Breast epithelium (tissue), 4 donors: ENCODE data around the gene SCAANT1. TPM values are rescaled to one million over a fixed set of nuclear protein-coding genes. Genes with fewer than 3 reads are reported as not detected.

Source experiments
- DNase-seq, 2 donors: peaks; one replicate each; pipeline ENCODE4 v3.0.0-alpha.2; 2019; ENCODE audit warnings: low spot score in 2 of 2
- H3K27ac ChIP-seq, 2 donors: fragments of 200-600 bp; sonication (generic) in 1 of 2; one replicate each; pipeline ENCODE4 v1.5.1; 2016 to 2019; ENCODE audit warnings: mild to moderate bottlenecking in 1 of 2
- H3K27me3 ChIP-seq, 2 donors: fragments of 200-600 bp; sonication (generic) in 1 of 2; one replicate each; pipeline versions ENCODE4 v1.5.1 to v1.6.0; 2017 to 2019; ENCODE audit warnings: control low read depth in 1 of 2, mild to moderate bottlenecking in 1 of 2
- H3K36me3 ChIP-seq: fragments of 200-600 bp; one replicate; pipeline ENCODE4 v1.5.1; 2019
- H3K4me1 ChIP-seq, 2 donors: fragments of 200-600 bp; sonication (generic); one replicate each; pipeline ENCODE4 v1.5.1; 2016 to 2019; ENCODE audit warnings: control low read depth in 1 of 2
- H3K4me3 ChIP-seq, 3 donors: fragments of 200-600 bp; sonication (generic); 1 replicate in 2 of 3; 2 replicates in 1 of 3; pipeline ENCODE4 v1.5.1; 2016 to 2019; ENCODE audit warnings: mild to moderate bottlenecking in 3 of 3, moderate library complexity in 2 of 3
- H3K9me3 ChIP-seq, 2 donors: fragments of 200-600 bp; sonication (generic) in 1 of 2; one replicate each; pipeline ENCODE4 v1.5.1; 2016 to 2019; ENCODE audit warnings: control low read depth in 1 of 2
- CTCF ChIP-seq, 3 donors: fragments of 450-650 bp; IDR thresholded peaks; one replicate each; pipeline ENCODE4 v1.5.1; 2016 to 2017; ENCODE audit warnings: antibody characterized with exemption in 3 of 3, mild to moderate bottlenecking in 3 of 3, moderate library complexity in 3 of 3
- POLR2A ChIP-seq: fragments of 450-650 bp; IDR thresholded peaks from one replicate; pipeline ENCODE4 v1.6.1; 2016; ENCODE audit warnings: antibody characterized with exemption, mild to moderate bottlenecking, moderate library complexity
- POLR2AphosphoS5 ChIP-seq, 3 donors: sonication (generic); formaldehyde crosslinking; IDR thresholded peaks; one replicate each; pipeline ENCODE4 v1.6.1; 2017; ENCODE audit warnings: antibody characterized with exemption in 3 of 3
- intact Hi-C: fragments of 100-400 bp; cut with DNase I; formaldehyde crosslinking; loops from one replicate; pipeline ENCODE4 v1.15.1; 2023; ENCODE audit warnings: low total_unique reads
- total RNA-seq, 3 donors: library from RNA; depleted of rRNA; stranded (reverse); fragments of >200 nt; gene quantifications; one replicate each; pipeline ENCODE4 v1.1.0, GENCODE V29; 2016

The SCAANT1 gene
- total RNA-seq, 3 donors from 2014 or later = not detected

GRCh38 chr3:63875510-63875909, 36.7 kb downstream of the SCAANT1 start:
- Histone ChIP-seq H3K9me3 (no peaks in the 10 kb centered on the region), H3K36me3 (no peaks in the 10 kb centered on the region), H3K27ac (no peak overlapping the region), H3K4me1 (no peaks in the 10 kb centered on the region), H3K4me3 (no peak overlapping the region), H3K27me3 (no peaks in the 10 kb centered on the region)
- intact Hi-C loops = no loop called here
- DNase-seq = no peak
- TF ChIP-seq CTCF (IDR thresholded peaks at IDR 0.05) (no peak), POLR2A (no peak), POLR2AphosphoS5 (IDR thresholded peaks at IDR 0.05) (no peak)

GRCh38 chr3:63874769-63875168, 37.4 kb downstream of the SCAANT1 start:
- Histone ChIP-seq H3K27ac (no peak overlapping the region), H3K4me3 (no peak overlapping the region), H3K27me3 (no peaks in the 10 kb centered on the region), H3K9me3 (no peaks in the 10 kb centered on the region), H3K36me3 (no peaks in the 10 kb centered on the region), H3K4me1 (no peaks in the 10 kb centered on the region)
- intact Hi-C loops = no loop called here
- DNase-seq = no peak
- TF ChIP-seq CTCF (IDR thresholded peaks at IDR 0.05) (no peak), POLR2A (no peak), POLR2AphosphoS5 (IDR thresholded peaks at IDR 0.05) (no peak)

DNA sequence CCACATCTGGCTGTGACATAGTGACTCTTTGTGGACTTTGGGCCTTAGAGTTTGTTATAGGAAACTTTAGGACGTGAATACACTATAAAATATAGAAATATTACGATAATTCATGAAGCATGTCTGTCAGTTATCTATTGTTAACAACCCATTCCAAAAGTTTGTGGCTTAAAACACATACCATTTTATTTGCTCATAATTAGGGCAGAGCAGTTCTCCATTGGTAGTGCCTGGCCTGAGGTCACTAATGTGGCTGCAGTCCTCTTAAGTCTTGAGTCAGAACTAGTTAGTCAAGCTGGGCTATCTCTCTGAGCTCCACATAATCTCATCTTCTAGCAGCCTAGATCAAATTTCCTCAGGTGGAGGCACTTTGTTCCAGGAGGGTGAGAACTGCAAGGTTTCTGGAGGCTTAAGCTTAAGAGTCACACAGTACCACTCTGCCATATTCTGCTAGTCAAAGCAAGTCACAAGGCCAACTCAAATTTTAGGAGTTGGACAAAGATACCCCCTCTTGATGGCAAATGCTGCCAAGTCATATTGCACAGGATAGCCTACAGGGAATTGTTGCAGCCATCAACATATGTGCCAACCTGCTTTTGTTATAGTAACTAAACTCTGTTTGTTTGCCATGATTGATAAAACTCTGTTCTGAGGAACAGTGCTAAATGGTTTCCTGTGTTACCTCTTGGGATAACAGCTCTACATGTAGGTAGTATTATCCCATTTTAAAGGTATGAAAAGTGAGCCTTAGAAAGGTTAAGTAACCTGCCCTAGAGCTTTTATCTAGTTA, 39.9 kb downstream of the SCAANT1 start:
- no peaks in the 10 kb centered on the region for H3K27me3 ChIP-seq
- H3K9me3 ChIP-seq = no peaks in the 10 kb centered on the region
- no peak overlapping the region for H3K27ac ChIP-seq
- no peak overlapping the region for H3K4me3 ChIP-seq
- H3K36me3 ChIP-seq = no peaks in the 10 kb centered on the region
- no peak for DNase-seq
- intact Hi-C loops = no loop called here
- no peaks in the 10 kb centered on the region for H3K4me1 ChIP-seq
- no peak for TF ChIP-seq POLR2AphosphoS5 (IDR thresholded peaks at IDR 0.05)
- no peak for TF ChIP-seq CTCF (IDR thresholded peaks at IDR 0.05)
- TF ChIP-seq POLR2A = no peak

GRCh38 chr3:63870615-63871005, 41.6 kb downstream of the SCAANT1 start:
- H3K27me3 ChIP-seq = no peaks in the 10 kb centered on the region
- no peaks in the 10 kb centered on the region for H3K4me1 ChIP-seq
- H3K27ac ChIP-seq = no peak overlapping the region
- TF ChIP-seq POLR2AphosphoS5 (IDR thresholded peaks at IDR 0.05) (no peak), CTCF (IDR thresholded peaks at IDR 0.05) (no peak), POLR2A (no peak)
- H3K36me3 ChIP-seq = no peaks in the 10 kb centered on the region
- no peak overlapping the region for H3K4me3 ChIP-seq
- intact Hi-C loops = no loop called here
- no peaks in the 10 kb centered on the region for H3K9me3 ChIP-seq
- no peak for DNase-seq

GRCh38 chr3:63869940-63870614, 42.1 kb downstream of the SCAANT1 start:
- no peak for TF ChIP-seq POLR2AphosphoS5 (IDR thresholded peaks at IDR 0.05)
- TF ChIP-seq CTCF (IDR thresholded peaks at IDR 0.05) = no peak
- no peak for TF ChIP-seq POLR2A
- DNase-seq = no peak
- Histone ChIP-seq H3K4me1 (no peaks in the 10 kb centered on the region), H3K27ac (no peak overlapping the region), H3K9me3 (no peaks in the 10 kb centered on the region), H3K27me3 (no peaks in the 10 kb centered on the region), H3K4me3 (no peak overlapping the region), H3K36me3 (no peaks in the 10 kb centered on the region)
- intact Hi-C loops = no loop called here
